Urothelium cell line (cell line): ENCODE measurements around the gene THRB.

ENCODE experiments used
- DNase-seq: peaks from one replicate; pipeline ENCODE4 v3.0.0; 2011; ENCODE audit warnings: low spot score, mixed read lengths
- FAIRE-seq: peaks from 2 replicates; lab custom pipeline; 2011; peaks lifted over from hg19 to GRCh38; lab: Jason Lieb, UNC

The THRB gene

DNA sequence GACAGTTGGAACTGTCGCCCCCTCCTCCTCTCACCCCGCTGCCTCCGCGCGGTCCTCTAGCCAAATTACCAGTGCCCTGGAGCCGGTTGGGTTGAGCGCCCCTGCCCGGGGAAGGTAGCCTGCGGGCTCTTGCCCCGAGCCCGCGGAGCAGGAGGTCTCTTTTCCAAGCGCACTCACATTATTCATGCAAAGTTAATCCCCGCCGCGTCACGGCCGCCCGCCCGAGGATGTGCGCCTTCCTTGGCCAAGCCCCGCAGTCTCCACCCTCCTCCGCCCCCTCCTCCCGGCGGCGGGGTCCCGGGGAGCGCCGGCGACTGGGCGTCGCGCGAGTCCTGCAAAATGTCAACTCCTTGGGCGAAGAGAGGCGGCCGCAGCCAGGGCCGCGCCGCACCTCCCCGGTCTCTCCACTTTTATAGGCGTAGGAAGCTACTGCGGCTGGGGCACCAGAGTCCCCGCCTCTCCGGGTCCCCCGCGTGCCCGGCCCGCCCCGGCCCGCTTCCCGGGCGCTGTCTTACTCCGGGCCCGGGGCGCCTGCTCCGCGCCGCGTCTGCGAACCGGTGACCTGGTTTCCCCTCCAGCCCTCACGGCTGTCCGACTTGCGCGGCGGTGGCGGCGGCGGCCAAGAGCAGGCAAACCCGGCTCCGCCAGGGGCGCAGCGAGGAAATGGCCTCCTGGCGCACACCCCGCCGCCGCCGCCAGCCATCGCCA, at the start of gene THRB:
TSS of gene THRB (minus strand) at position 233 of the 708 bp plus-strand sequence.
- DNase-seq (peak; percentile 75), FAIRE-seq (no peak)

DNA sequence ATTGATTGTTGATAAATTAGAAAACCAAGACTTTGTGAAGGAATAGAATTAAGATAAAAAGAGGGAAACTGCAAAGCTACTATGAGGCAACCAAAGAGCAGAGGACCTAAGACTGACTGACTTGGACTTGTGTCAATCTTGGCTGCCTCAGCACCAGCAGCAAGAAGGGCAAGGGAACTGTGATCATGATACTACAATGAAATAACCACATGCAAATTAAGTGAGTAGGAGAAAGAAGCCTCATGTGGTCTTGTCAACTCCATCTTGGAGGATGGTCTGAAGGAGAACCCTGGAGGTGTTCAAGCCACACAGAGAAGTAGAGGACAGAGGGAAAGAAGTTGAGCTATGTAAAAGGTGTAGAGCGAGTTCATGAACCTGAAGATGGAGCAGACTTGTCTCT, 47.3 kb upstream of the THRB start:
- DNase-seq, result no peak
- no peak for FAIRE-seq

DNA sequence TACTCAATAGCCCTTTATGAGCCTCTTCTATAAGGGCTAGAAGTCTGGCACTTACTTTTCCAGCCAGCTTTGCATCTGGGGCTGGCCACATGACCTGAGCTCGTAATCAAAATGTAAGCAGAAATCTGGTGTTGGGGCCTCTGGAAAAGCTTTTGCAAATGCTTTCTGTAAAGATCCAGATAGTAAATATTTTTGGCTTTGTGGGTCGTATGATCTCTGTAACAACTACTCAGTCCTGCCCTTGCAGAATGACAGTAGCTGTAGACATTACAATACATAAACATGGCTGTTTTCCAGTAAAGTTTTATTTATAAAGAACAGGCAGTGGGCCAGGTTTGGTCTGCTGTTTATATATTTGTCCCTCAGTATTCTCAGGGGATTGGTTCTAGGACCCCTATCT, 46.2 kb upstream of the THRB start:
- FAIRE-seq, result no peak
- no peak for DNase-seq

DNA sequence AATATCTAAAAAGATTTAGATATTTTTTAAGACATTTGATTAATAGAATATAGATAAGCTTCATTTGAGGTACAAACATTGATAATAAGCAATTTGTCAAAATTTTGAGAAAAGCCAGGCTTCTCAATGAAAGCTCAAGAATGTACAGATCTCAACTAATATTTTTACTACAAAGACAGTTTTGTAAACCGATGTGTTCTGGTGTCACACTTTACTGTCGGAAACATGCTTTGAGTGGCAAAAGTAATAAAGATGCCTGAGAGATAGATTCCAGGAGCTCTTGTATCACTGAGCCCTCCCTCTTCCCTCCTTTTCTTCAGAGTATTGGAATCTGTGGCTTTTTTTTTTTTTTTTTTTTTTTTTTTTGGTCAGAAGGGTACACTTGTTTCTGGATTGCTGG, 45.0 kb upstream of the THRB start:
- FAIRE-seq, result no peak
- DNase-seq, result no peak

DNA sequence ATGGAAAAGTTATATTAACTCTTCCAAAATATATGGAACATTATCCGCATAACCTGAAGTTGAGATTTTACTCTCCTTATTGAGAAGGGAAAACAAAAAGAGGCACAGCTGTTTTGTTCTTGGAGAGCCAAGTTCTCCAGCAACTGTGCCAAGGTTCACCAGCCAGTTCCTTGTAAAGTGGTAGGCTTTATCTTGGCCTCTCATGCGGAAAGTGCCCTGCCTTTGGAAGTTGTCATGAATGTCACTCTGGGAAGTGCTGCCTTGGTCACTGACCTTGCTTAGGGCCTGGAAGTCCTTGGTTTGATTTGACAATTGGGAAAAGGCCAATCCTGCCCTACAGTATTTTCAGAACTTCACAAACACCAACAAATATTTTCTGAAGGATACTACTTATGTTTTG, 44.2 kb upstream of the THRB start:
- FAIRE-seq (no peak), DNase-seq (no peak)

DNA sequence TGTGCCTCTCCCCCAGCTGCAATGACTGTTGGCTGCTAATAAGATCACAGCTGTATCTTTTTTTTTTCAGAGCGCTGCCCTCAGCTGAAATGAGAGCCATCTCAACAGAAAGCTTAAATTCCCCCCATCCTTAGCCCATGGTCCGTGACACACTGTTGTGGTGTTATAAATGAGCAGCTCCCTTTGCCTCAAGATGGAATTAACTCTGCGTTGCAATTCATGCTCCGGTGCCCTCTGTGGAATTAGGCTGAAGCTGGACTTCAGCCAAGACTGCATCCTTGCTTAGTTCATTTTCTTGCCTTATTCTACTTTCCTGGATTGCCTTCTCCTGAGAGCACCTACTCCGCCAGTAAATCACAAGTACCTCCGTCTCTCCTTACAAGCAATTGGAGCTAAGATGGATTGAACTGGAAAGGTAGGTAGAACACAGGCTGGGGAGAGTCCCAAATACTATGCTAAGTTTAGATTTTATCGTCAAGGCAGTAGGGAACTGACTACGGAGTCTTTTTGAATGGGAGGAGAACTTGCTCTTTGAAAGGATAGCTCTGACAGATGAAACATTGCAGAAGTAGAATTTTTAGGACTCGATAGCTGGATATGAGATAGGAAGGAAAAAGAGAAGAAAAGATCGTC, 39.0 kb upstream of the THRB start:
- FAIRE-seq, result no peak
- DNase-seq, result no peak

GRCh38 chr3:24530471-24530870, 35.8 kb upstream of the THRB start:
- FAIRE-seq (no peak), DNase-seq (no peak)

DNA sequence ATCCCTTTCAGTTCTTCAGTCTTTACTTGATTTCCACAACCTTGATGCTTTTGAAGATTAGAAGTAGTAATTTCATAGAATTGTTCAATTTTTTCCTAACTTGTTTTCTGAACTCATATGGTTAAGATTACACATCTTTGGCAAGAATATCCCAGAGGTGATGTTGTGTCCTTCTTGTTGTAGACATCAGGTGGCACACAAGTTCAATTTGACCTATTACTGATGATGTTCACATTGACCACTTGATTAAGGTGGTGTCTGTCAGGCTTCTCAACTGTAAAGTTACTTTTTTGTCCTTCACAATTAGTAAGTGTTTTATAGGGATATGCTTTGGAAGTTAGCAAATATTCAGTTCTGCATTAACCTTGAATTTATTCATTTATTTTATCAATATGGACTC, 34.6 kb upstream of the THRB start:
- FAIRE-seq, result no peak
- DNase-seq, result no peak

- FAIRE-seq, result no peak
- DNase-seq, result no peak
Observed at GRCh38 chr3:24526640-24527212, 32.1 kb upstream of the THRB start.

DNA sequence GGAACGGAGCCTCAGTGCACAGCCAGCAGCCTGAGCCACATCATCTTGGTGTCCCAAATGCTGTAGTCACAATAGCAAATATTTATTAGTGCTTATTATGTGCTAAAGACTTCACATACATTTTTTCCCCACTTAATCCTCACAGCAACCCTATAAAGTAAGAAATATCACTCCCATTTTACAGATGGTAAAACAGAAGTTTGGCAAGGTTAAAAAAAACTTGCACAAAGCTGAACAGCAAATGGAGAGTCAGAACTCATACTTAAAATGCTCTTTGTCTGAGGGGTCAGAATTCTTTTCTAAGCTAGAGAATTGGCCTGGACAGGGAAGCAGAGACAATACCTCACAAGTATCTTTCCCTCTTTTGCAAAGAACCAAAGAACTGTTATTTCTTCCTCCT, 30.9 kb upstream of the THRB start:
- DNase-seq (no peak), FAIRE-seq (no peak)

DNA sequence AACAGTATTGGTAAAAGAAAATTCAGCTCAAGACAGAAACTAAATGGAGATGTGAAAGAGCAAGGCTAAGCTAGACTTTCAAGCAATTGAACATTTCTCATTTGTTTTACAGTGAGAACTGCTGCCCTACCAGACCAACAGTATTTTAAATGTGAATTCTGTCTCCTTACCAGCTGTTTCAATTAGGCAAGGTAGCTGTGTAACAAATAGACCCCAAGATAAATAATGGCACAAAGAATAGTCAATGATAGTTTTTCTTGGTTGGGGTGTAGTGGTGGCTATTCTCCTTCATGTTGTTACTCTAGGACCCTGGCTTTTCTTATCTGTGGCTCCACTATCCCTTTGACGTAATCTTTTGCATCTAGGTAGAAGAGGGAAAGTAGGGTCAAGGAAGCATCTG, 30.4 kb upstream of the THRB start:
- DNase-seq, result no peak
- FAIRE-seq, result no peak

- FAIRE-seq (no peak), DNase-seq (no peak)
Observed at GRCh38 chr3:24523988-24524727, 29.5 kb upstream of the THRB start.

GRCh38 chr3:24523215-24523614, 28.6 kb upstream of the THRB start:
- DNase-seq (no peak), FAIRE-seq (no peak)

DNA sequence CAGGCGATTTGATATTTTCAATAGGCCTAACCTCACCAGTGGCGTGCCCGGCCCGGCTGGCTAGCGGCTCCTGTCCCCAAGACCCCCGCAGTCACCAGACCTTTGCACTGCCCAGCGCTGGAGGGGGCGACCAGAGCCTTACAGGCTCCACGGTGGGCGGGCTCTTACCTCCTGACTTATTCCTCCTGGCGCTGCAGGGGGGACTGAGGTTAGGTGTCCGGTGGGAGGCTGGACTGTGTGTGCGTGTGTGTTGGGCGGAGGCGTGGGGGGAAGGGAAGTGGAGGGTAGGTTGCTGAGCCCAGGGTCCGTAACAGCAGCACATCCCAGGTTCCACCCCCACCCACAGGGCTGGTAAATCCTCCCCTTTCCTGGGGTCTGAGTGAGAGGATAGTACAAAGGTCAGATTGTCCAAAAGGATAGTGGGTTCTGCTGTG, 27.5 kb upstream of the THRB start:
- no peak for FAIRE-seq
- DNase-seq, result no peak

DNA sequence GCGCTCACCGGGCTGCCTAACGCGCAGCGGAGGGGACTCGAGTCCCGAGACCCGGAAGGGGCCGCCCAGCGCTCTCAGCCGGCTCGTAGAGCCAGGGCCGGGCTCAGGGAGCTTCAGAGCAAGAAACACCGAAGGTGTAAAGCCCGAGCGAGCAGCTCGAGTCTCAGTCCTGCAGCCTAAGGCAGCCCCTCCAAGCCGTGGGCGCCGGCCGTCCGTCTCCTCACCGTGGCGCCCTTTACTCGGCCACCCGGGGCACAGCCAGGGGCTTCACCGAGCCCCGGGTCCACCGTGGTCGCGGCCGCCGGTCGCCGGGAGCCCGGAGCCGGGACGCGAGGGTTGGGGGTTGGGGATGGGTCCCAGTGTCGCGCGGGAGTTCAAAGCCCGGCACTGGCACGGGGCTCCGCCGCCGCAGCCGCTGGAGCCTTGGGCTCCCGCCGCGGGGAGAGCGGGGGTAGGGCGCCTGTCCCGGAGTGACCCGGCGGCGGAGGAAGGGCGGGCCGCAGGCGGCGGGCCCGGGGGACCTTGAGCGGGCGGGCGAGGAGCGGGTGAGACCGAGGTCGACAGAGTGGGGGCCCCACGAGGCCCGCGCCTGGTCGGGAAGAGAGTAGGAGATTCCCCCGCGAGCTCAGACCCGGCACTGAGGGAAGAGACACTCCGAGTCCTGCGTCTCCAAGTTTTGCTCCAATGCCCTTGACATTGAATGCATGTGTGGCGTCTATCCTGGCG, 26.9 kb upstream of the THRB start:
- FAIRE-seq (no peak), DNase-seq (peak; percentile 69)

- no peak for FAIRE-seq
- no peak for DNase-seq
Observed at GRCh38 chr3:24520976-24521419, 26.3 kb upstream of the THRB start.

GRCh38 chr3:24520101-24520495, 25.4 kb upstream of the THRB start:
- DNase-seq, result no peak
- FAIRE-seq, result no peak

DNA sequence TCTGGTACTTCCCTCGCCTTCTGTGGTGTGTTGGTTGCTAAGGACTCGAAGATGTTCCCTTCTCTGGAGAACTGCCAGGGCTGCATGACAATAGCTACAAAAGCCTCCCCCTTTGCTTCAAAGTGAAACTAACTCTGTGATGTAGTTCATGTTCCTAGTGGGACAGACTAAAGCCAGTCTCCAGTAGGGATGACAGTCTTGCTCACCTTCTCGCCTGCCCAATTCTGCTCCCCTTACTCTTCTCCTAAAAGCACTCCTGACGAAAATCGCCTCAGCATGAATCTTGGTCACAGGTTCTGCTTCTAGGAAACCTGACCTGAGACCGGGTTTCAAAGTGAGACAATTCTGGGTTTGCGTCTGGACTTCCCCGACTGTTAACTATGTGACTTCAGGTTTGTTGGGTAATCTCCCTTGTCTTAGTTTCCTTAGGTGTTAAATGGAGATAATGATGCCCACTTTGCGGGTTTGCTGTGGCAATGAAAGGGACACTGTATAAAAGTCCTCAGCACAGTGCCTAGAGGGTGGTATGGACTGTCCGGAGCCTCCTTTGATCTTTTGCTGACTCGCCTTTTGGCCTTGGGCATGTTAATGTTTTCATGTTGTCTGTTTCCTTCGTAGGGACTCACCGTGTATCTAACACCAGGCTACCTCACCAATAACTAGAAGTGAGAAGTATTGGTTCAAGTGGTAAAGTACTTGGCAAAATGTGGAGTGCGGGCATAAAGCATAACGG, 24.9 kb upstream of the THRB start:
- DNase-seq (peak; percentile 12), FAIRE-seq (no peak)

GRCh38 chr3:24518990-24519367, 24.3 kb upstream of the THRB start:
- no peak for FAIRE-seq
- no peak for DNase-seq

GRCh38 chr3:24514119-24514518, 19.5 kb upstream of the THRB start:
- DNase-seq (no peak), FAIRE-seq (no peak)
